Measurements from ENCODE around the gene TNP2. TPM values are rescaled to one million over a fixed set of nuclear protein-coding genes. Genes with fewer than 3 reads are reported as not detected.

Gene TNP2
- total RNA-seq, 1 donor from 2014 or later, result not detected

DNA sequence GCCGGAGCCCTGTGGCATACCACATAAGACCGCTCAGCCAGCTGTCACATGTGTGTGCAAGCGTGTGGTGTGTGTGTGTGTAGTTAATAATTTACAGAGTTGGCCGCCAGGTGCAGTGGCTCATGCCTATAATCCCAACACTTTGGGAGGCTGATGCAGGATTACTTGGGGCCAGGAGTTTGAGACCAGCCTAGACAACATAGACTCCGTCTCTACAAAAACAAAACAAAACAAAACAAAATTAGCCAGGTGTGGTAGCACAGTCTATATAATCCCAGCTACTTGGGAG lies 33.5 kb downstream of the TNP2 start:
- H3K27ac Mint-ChIP-seq (ENCODE audit: unreplicated experiment), result no peak overlapping the region

DNA sequence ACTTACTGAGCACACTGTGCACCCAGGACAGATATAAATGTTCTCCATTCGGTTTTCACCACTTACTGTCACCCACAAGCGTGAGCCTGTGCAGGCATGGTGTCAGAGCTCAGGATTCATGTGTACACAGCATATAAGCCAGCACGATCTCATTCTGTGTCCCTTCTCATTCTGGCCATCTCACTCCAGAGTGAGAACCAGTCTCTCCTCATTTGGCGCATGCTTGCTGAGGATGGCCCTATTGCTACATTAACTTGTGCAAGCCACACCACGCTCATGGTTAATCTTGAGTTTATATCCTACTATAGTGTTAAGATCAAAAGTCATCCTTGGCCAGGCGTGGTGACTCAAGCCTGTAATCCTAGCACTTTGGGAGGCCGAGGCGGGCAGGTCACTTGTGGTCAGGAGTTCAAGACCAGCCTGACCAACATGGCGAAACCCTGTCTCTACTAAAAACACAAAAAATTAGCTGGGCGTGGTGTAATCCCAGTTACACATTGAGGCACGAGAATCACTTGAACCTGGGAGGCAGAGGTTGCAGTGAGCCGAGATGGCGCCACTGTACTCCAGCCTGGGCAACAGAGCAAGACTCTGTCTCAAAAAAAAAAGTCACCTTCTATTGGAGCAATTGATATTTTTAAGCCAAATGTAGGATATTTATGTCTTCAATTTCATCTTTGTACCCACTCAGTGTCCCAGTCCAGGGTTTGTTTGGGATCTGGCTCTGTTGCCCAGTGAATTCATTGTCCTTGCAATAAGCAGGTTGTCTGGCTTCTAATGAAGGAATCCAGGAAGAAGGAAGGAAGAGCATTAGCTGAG lies 34.0 kb downstream of the TNP2 start:
- H3K4me3 Mint-ChIP-seq (ENCODE audit: unreplicated experiment), result no peak overlapping the region
- no peaks in the 10 kb centered on the region for H3K9me3 Mint-ChIP-seq (ENCODE audit: low read depth)
- no peaks in the 10 kb centered on the region for H3K27me3 Mint-ChIP-seq (ENCODE audit: low read depth)
- no peak for DNase-seq (ENCODE audit: low spot score)
- H3K4me1 Mint-ChIP-seq (ENCODE audit: low read depth), result no peaks in the 10 kb centered on the region
- TF ChIP-seq, protein P1, sequence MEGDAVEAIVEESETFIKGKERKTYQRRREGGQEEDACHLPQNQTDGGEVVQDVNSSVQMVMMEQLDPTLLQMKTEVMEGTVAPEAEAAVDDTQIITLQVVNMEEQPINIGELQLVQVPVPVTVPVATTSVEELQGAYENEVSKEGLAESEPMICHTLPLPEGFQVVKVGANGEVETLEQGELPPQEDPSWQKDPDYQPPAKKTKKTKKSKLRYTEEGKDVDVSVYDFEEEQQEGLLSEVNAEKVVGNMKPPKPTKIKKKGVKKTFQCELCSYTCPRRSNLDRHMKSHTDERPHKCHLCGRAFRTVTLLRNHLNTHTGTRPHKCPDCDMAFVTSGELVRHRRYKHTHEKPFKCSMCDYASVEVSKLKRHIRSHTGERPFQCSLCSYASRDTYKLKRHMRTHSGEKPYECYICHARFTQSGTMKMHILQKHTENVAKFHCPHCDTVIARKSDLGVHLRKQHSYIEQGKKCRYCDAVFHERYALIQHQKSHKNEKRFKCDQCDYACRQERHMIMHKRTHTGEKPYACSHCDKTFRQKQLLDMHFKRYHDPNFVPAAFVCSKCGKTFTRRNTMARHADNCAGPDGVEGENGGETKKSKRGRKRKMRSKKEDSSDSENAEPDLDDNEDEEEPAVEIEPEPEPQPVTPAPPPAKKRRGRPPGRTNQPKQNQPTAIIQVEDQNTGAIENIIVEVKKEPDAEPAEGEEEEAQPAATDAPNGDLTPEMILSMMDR (IDR thresholded peaks at IDR 0.05), result no peak
- no peak overlapping the region for H3K27ac Mint-ChIP-seq (ENCODE audit: unreplicated experiment)
- no peaks in the 10 kb centered on the region for H3K36me3 Mint-ChIP-seq (ENCODE audit: low read depth)

More for the DNA sequence above, 33.5 kb downstream of the TNP2 start:
- H3K27me3 Mint-ChIP-seq (ENCODE audit: low read depth), result no peaks in the 10 kb centered on the region
- H3K9me3 Mint-ChIP-seq (ENCODE audit: low read depth), result no peaks in the 10 kb centered on the region
- no peaks in the 10 kb centered on the region for H3K36me3 Mint-ChIP-seq (ENCODE audit: low read depth)
- no peak for DNase-seq (ENCODE audit: low spot score)
- no peaks in the 10 kb centered on the region for H3K4me1 Mint-ChIP-seq (ENCODE audit: low read depth)
- TF ChIP-seq, protein P1 (IDR thresholded peaks at IDR 0.05), result no peak
- H3K4me3 Mint-ChIP-seq (ENCODE audit: unreplicated experiment), result no peak overlapping the region

DNA sequence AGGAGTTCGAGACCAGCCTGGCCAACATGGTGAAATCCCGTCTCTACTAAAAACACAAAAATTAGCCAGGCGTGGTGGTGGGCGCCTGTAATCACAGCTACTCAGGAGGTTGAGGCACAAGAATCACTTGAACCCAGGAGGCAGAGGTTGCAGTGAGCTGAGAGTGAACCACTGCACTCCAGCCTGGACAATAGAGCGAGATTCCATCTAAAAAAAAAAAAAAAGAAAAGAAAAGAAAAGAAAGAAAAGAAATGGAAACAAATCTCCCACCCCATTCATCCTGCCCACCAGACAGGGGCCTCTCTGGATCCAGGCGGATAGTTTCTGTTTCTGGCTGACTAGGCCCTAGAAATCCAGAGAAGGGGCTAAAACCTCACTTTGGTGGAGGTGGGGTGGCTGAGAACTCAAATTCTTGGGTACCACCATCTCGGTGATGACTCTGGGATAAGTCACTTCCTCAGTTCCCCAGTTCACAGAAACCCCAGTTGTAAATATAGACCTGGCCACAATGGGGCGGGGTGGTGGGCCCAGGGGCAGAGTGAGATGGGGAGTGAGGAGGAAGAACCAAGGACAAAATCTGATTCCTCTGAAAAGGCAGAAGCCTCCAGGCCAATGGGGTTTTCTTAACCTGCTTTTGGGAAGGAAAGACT lies 35.3 kb downstream of the TNP2 start:
- TF ChIP-seq, protein P1 (IDR thresholded peaks at IDR 0.05), result no peak
- no peak for DNase-seq (ENCODE audit: low spot score)
- Mint-ChIP-seq H3K4me1 (ENCODE audit: low read depth) (no peaks in the 10 kb centered on the region), H3K9me3 (ENCODE audit: low read depth) (no peaks in the 10 kb centered on the region), H3K36me3 (ENCODE audit: low read depth) (no peaks in the 10 kb centered on the region), H3K4me3 (ENCODE audit: unreplicated experiment) (no peak overlapping the region), H3K27me3 (ENCODE audit: low read depth) (peaks cover 2% of the 10 kb centered on the region), H3K27ac (ENCODE audit: unreplicated experiment) (no peak overlapping the region)

DNA sequence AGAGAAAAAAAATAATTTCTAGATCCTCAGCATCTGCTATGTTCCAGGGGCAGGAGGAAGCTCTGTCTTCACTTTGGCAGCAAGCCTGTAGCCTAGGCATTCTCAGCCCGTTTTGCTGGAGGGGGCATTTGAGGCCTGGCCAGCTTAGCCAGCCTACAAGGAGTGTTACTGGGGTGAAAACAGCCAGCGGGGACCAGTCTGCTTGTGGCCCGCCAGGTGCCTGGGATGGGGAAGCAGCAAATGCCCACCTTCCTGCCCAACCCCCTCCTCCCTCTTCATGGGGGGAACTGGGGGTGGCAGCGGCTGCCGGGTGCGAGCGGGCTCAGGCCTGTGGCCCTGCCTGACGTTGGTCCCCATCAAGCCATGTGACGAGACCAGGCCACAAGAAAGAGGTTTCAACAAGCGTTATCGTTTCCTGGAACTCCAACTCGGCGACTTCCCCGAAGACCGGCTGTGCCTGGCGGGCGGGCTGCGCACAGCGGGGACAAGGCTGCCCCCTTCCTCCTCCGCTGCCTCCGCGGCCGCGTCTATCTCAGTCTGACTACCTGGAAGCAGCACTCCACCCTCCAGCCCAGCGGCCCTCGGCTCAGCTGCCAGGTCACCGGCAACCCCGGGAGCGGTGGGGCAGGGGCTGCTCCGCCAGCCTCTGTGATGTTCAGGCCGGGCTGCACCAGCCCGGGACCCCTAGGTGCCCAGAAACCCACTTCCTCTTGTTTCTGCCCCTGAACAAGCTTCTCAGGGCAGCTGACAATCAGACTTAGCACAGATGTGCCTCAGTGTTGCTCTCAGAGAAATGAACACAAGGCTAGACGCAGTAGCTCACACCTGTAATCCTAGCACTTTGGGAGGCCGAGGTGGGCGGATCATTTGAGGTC lies 36.0 kb downstream of the TNP2 start:
- no peak overlapping the region for H3K27ac Mint-ChIP-seq (ENCODE audit: unreplicated experiment)
- no peaks in the 10 kb centered on the region for H3K36me3 Mint-ChIP-seq (ENCODE audit: low read depth)
- H3K4me3 Mint-ChIP-seq (ENCODE audit: unreplicated experiment), result no peak overlapping the region
- peaks cover 2% of the 10 kb centered on the region for H3K27me3 Mint-ChIP-seq (ENCODE audit: low read depth)
- H3K4me1 Mint-ChIP-seq (ENCODE audit: low read depth), result no peaks in the 10 kb centered on the region
- no peak for DNase-seq (ENCODE audit: low spot score)
- H3K9me3 Mint-ChIP-seq (ENCODE audit: low read depth), result no peaks in the 10 kb centered on the region
- TF ChIP-seq, protein P1 (IDR thresholded peaks at IDR 0.05), result no peak

DNA sequence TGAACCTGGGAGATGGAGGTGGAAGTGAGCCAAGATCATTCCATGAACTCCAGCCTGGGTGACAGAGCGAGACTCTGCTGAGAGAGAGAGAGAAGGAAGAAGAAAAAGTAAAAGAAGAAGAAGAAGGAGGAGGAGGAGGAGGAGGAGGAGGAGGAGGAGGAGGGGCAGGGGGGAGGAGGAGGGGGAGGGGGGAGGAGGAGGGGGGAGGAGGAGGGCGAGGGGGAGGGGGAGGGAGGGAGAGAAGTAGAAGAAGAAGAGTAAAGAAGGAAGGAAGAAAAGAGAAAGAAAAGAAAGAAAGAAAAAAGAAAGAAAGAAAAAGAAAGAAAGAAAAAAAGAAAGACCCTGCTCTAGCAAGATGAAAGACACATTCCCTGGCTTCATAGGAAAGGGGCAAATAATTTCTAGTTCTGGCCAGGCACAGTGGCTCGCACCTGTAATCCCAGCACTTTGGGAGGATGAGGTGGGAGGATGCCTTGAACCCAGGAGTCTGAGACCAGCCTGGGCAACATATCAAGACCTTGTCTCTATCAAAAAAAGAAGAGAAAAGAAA lies 36.7 kb downstream of the TNP2 start:
- TF ChIP-seq, protein P1 (IDR thresholded peaks at IDR 0.05), result no peak
- no peak overlapping the region for H3K4me3 Mint-ChIP-seq (ENCODE audit: unreplicated experiment)
- no peaks in the 10 kb centered on the region for H3K9me3 Mint-ChIP-seq (ENCODE audit: low read depth)
- no peaks in the 10 kb centered on the region for H3K4me1 Mint-ChIP-seq (ENCODE audit: low read depth)
- no peak overlapping the region for H3K27ac Mint-ChIP-seq (ENCODE audit: unreplicated experiment)
- no peak for DNase-seq (ENCODE audit: low spot score)
- no peaks in the 10 kb centered on the region for H3K36me3 Mint-ChIP-seq (ENCODE audit: low read depth)
- peaks cover 2% of the 10 kb centered on the region for H3K27me3 Mint-ChIP-seq (ENCODE audit: low read depth)
